ENCODE data around the gene RAB27A. TPM values are rescaled to one million over a fixed set of nuclear protein-coding genes. Genes with fewer than 3 reads are reported as not detected.
A peak's percentile ranks its signal among the peaks of the same experiment; 100 is the strongest.

RAB27A gene
- total and polyA plus RNA-seq, 9 of the 15 experiments (the other 6 are each of a cell fraction or from before 2014, with no cell fraction given), result 31.5 to 171 (median 80.4) TPM

DNA sequence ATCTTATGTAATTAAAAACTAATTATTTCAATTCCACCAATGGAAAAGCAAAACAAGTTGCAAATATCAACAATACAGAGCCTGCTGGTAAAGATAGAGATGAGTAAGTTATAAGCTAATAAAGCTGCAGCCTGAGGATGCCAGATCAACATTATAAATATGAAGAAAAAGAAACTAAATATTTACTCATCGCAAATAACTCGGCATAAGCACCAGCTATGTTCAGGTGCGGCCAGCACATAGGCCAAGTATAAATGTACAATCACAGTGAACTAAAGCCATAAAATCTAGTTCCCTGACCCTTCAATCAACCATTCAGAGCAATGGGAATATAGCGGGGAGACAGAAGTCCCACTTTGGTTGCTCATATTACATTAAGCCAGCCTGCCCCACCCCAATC, 85.1 kb downstream of the RAB27A start:
- 100% methylated on average over 4 of the region's 4 CpGs for WGBS (ENCODE audit: insufficient coverage, low coverage, missing lambda C conversion rate)
- ATAC-seq, result no peak
- Histone ChIP-seq H3K9me1 (ENCODE audit: control insufficient read depth, insufficient read depth, low read length) (no peaks in the 10 kb centered on the region), H3K9me3 (replicated peaks; ENCODE audit: control insufficient read depth, insufficient read depth, low read depth, low read length) (peaks cover 2% of the 10 kb centered on the region; the same call in 1 of the 2 replicates), H3K4me1 (replicated peaks in 1 of 2; ENCODE audit: control insufficient read depth in 2 of 2, insufficient read depth in 2 of 2, low read length in 2 of 2) (no peaks in the 10 kb centered on the region), H3K4me3 (no peak overlapping the region), H3K36me3 (ENCODE audit: control insufficient read depth, insufficient read depth, low read length) (peaks cover 46% of the 10 kb centered on the region), H4K20me1 (replicated peaks; ENCODE audit: control insufficient read depth, insufficient read depth, low read length) (no peaks in the 10 kb centered on the region), H3K4me2 (ENCODE audit: insufficient read depth, low read length) (no peak overlapping the region), H3K27me3 (ENCODE audit: control insufficient read depth in 2 of 2, insufficient read depth in 2 of 2, low read length in 2 of 2) (no peaks in the 10 kb centered on the region), H3K79me2 (ENCODE audit: control insufficient read depth, insufficient read depth, low read length) (peaks cover 3% of the 10 kb centered on the region; the same call in 1 of the 3 replicates), H2AFZ (ENCODE audit: low read depth, low read length) (no peak overlapping the region), H3K27ac (ENCODE audit: extremely low read depth, low read depth, low read length) (no peak overlapping the region), H3K9ac (ENCODE audit: insufficient read depth in 1 of 2, low read depth in 2 of 2, low read length in 2 of 2) (no peak overlapping the region)
- TF ChIP-seq SRF (CRISPR knock-in tag; IDR thresholded peaks at IDR 0.05) (no peak), ZNF175 (CRISPR knock-in tag; IDR thresholded peaks at IDR 0.05; ENCODE audit: low read depth) (no peak), HNRNPLL (IDR thresholded peaks at IDR 0.05; ENCODE audit: low read depth, low read length, poor library complexity, severe bottlenecking) (no peak)
- TF ChIP-seq, protein P1, sequence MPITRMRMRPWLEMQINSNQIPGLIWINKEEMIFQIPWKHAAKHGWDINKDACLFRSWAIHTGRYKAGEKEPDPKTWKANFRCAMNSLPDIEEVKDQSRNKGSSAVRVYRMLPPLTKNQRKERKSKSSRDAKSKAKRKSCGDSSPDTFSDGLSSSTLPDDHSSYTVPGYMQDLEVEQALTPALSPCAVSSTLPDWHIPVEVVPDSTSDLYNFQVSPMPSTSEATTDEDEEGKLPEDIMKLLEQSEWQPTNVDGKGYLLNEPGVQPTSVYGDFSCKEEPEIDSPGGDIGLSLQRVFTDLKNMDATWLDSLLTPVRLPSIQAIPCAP (CRISPR knock-in tag; IDR thresholded peaks at IDR 0.05; ENCODE audit: borderline replicate concordance), result no peak
- ChIA-PET POLR2A (no interaction called here), CTCF (ENCODE audit: low intra/inter-chr PET ratio) (no interaction called here)
- intact Hi-C loops (cut with micrococcal nuclease), result no loop called here
- in situ Hi-C loops (cut with MboI), result no loop called here
- BruUV-seq (replicated peaks), result no TSS peak
- FAIRE-seq, result no peak
- no peak for DNase-seq (ENCODE audit: extremely low read depth in 1 of 4, low spot score in 3 of 4)

DNA sequence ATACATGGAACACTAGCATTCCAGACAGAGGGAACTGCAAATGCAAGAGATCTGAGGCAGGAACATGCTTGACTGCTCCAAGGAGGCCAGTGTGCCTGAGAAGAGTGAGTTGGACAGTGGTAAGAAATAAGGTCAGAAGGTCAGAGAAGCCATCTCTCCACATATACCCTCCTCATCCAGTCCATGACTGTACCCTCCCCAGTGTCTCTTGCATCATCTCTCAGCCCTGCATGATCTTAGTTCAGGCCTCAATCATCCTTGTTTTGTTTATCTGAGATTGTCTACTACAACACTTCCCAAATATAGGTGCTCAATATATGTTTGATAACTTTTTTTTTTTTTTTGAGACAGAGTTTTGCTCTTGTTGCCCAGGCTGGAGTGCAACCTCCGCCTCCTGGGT, 87.4 kb downstream of the RAB27A start:
- ChIA-PET CTCF (ENCODE audit: low intra/inter-chr PET ratio) (no interaction called here), POLR2A (no interaction called here)
- Histone ChIP-seq H3K4me2 (ENCODE audit: insufficient read depth, low read length) (no peak overlapping the region), H2AFZ (ENCODE audit: low read depth, low read length) (no peak overlapping the region), H3K79me2 (ENCODE audit: control insufficient read depth, insufficient read depth, low read length) (no peaks in the 10 kb centered on the region; the same call in 2 of the 3 replicates), H3K27me3 (ENCODE audit: control insufficient read depth in 2 of 2, insufficient read depth in 2 of 2, low read length in 2 of 2) (no peaks in the 10 kb centered on the region), H3K4me3 (no peak overlapping the region), H3K9me3 (replicated peaks; ENCODE audit: control insufficient read depth, insufficient read depth, low read depth, low read length) (peaks cover 13% of the 10 kb centered on the region), H3K27ac (ENCODE audit: extremely low read depth, low read depth, low read length) (no peak overlapping the region), H3K36me3 (ENCODE audit: control insufficient read depth, insufficient read depth, low read length) (peaks cover 27% of the 10 kb centered on the region), H3K9ac (ENCODE audit: insufficient read depth in 1 of 2, low read depth in 2 of 2, low read length in 2 of 2) (no peak overlapping the region), H4K20me1 (replicated peaks; ENCODE audit: control insufficient read depth, insufficient read depth, low read length) (no peaks in the 10 kb centered on the region), H3K9me1 (ENCODE audit: control insufficient read depth, insufficient read depth, low read length) (no peaks in the 10 kb centered on the region), H3K4me1 (replicated peaks in 1 of 2; ENCODE audit: control insufficient read depth in 2 of 2, insufficient read depth in 2 of 2, low read length in 2 of 2) (peaks cover 0 to 6% of the 10 kb centered on the region in 2 experiments; a peak in 1 of 5 replicates)
- BruUV-seq (replicated peaks), result no TSS peak
- DNase-seq (ENCODE audit: extremely low read depth in 1 of 4, low spot score in 3 of 4) (no peak), ATAC-seq (peak; percentile 70), FAIRE-seq (no peak)
- 100% methylated on average over 1 of the region's 1 CpG for WGBS (ENCODE audit: insufficient coverage, low coverage, missing lambda C conversion rate)
- in situ Hi-C loops (cut with MboI) (no loop called here), intact Hi-C loops (cut with micrococcal nuclease) (no loop called here)
- TF ChIP-seq JUNB (CRISPR knock-in tag; conservative IDR thresholded peaks at IDR 0.05), result no peak
- TF ChIP-seq, protein P2, sequence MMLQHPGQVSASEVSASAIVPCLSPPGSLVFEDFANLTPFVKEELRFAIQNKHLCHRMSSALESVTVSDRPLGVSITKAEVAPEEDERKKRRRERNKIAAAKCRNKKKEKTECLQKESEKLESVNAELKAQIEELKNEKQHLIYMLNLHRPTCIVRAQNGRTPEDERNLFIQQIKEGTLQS (IDR thresholded peaks at IDR 0.05), result peak; percentile 71
- TF ChIP-seq, protein P2 (CRISPR knock-in tag; conservative IDR thresholded peaks at IDR 0.05), result no peak
- peak; percentile 32; the same call in 1 of the 2 replicates for TF ChIP-seq CEBPG (CRISPR knock-in tag; IDR thresholded peaks at IDR 0.05)
- peak in 1 of 2 experiments; percentile 57; a peak in 2 of 4 replicates for TF ChIP-seq CEBPG (tag; conservative IDR thresholded peaks at IDR 0.05 in 1 of 2, IDR thresholded peaks at IDR 0.05 in 1 of 2)
- no peak for TF ChIP-seq ZNF140 (CRISPR knock-in tag; IDR thresholded peaks at IDR 0.05)
- TF ChIP-seq POLR2A (conservative IDR thresholded peaks at IDR 0.05), result peak; percentile 26; the same call in 1 of the 2 replicates
- TF ChIP-seq POLR2B (IDR thresholded peaks at IDR 0.05; ENCODE audit: low read depth, partially characterized antibody), result peak; percentile 47
